ENCODE data around the gene ZNF554.
"Not testable (repeated sequence)": the region's sequence is repeated elsewhere in the genome, so short reads cannot be mapped to it uniquely, and the experiment has no call there.

ZNF554 gene

DNA sequence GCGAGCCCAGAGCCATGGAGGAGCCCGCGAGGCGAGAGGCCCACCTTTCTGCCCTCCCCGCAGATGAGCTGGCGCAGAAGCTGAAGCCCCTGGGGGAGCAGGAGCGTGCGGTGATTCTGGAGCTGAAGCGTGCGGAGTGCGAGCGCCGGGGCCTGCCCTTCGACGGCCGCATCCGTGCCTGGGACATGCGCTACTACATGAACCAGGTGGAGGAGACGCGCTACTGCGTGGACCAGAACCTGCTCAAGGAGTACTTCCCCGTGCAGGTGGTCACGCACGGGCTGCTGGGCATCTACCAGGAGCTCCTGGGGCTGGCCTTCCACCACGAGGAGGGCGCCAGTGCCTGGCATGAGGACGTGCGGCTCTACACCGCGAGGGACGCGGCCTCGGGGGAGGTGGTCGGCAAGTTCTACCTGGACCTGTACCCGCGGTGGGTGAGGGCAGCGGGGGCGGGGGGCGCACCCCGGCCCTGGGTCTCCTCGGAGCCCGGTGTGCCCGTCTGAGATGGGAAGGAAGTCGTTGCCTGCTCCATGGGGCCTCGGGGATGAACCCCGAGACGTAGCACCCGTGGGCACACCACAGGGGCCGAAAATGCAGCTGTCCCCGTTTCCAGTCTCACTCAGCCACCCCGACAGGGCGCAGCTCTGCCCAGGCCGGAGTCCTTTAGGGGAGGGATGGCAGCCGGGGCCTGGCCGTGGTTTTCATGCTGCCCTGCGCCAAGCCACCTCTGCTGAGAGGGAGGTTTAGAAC, 12.1 kb upstream of the ZNF554 start:
- no peak for DNase-seq (ENCODE audit: low read depth, low spot score)

DNA sequence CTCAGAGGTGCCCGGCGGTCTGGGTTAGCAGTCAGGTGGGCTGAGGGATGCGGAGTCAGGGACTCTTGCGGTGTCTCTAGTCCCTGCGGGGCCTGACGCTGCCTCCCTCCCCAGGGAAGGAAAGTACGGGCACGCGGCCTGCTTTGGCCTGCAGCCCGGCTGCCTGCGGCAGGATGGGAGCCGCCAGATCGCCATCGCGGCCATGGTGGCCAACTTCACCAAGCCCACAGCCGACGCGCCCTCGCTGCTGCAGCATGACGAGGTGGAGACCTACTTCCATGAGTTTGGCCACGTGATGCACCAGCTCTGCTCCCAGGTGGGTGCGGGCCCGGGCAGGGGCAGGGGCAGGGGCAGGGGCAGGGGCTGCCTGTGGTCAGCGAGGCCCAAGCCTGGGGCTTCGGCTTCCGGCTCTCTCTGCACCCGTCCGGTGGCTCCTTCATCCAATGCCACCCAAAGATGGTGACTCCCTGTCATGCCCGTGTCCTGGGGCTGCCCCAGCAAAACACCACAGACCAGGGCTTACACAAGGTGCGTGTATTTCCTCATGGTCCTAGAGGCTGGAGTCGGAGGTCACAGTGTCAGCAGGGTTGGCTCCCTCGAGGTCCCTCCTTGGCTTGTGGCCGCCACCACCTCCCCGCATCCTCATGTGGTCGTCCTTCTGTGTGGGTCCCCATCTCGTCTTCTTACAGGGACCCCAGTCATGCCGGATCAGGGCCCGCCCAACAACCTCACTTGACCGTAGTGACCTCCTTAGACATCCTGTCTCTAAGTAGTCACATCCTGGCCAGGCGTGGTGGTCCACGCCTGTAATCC, 11.3 kb upstream of the ZNF554 start:
- DNase-seq (ENCODE audit: low read depth, low spot score): no peak

DNA sequence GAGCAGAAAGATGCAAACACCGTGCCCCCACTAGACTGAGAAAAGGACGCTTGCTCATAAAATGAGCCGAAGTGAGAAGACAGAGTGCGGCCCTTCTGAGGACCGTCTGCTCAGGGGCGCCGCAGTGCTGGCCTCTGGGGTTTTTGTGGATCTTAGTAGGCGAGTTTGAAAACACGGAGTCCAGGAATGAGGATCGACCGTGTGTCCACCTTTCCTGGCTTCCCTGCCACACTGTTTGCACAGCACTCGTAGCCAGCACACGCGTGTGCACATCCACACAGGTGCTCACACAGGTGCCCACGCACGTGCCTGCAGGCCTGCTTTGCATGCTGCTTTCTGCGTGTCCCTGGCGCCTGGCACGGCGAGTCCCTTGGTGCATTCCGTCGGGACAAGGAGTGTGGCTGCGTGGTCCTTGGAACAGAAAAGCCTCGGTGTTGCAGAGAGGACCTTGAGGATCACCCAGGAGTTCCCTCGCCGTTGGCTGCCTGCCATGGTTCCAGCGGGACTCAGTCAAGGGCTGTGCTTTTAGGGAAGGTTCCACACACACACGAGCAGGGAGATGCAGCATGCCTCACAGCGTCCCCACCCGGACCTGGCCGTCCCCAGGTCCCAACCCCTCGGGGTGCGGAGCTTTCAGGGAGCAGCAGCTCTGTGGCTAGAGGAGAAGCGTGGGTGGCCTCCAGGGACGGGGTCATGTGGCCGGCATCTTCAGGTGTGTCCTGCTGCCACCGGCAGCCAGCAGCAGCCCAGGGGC, 10.1 kb upstream of the ZNF554 start:
- DNase-seq (ENCODE audit: low read depth, low spot score): no peak

GRCh38 chr19:2810141-2811091, 9.3 kb upstream of the ZNF554 start:
- no peak for DNase-seq (ENCODE audit: low read depth, low spot score)

DNA sequence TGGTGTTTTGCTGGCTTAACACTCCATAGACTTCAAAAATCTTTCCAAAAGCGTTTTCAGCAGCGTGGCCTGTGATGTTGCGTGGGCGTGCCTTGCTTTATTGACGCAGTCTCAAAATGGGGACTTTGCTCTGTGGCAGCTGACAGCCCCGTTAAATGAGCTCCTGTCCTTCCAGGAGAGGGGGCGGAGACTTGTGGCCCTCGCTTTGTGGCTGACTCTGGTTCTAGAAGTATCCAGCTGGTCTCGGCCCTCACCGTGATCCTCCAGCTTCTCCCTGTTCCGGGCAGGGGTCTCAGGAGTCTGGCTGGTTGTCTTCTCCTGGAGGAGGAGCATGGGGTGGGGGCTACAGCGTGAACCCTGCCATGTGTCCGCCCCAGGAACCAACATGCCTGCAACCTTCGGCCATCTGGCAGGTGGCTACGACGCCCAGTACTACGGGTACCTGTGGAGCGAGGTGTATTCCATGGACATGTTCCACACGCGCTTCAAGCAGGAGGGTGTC, 8.4 kb upstream of the ZNF554 start:
- DNase-seq (ENCODE audit: low read depth, low spot score): no peak

DNA sequence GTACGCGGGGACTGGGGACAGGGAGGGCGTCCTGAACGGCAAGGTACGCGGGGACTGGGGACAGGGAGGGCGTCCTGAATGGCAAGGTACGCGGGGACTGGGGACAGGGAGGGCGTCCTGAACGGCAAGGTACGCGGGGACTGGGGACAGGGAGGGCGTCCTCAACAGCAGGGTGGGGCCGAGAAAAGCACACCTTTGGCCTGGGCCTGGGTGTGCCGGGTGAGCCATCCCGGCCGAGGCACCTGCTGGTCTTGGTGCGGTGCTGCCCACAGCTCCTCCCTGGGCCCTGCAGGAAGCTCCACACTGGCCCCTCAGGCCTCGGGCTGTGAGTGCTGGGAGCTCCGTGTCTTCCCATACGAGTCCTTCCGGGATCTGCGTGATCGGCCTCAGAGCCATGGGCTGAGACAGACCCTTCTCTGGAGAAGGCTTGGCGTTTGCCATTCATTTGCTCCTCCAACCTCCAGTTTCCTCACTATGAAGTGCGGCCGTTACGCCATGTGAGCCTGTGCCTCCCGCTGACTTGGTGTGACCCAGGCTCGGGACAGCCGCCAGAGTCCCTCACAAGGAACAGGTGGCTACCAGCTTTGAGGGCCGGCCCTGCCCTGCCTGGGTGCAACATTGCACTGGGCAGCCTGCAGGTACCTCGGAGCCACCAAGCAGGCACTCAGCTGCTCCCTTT, 7.8 kb upstream of the ZNF554 start:
- DNase-seq (ENCODE audit: low read depth, low spot score): no peak

- DNase-seq (ENCODE audit: low read depth, low spot score): no peak
Observed at GRCh38 chr19:2812414-2813234, 7.0 kb upstream of the ZNF554 start.

DNA sequence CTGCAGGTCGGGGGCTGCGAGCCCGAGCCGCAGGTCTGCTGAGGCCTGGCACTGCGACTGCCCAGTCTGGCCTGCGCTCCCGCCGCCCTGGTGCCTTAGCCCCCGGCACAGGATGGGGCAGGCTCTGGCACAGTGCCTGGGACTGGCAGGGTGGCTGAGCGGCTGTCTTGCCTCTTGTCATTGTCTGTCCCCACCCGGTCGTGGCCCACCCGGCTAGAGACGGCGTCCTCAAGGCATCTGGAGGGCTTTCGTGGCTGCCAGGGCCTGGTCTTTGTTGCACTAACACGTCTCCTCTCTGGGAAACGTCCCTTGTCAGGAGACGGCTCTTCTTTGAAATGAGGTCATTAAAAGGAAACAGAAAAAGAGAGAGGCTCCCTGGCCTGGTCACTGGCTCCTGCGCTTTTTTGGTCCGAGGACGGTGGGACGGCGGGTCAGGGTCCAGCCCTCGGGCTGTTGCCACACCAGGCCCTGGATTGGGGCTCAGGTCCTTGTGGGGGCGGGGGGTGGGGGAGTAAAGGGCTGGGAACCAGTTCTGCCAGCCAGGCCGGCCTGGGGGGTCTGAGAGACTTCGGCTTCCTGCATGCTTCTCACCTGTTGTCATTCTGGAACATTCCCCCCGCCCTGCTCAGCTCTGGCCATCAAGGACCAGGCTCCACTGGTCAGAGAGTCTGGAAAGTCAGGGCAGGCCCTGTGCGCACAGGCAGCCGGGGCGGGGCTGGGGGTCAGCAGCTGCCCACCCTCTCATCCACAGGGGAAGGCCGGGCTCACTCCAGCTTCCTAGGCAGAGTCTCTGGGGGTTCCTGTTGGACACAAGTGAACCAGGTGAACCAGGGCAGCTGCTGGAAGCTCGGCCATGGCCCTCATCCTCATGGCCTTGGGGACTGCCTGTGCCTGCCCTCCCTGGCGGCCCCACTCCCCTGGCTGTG, 6.2 kb upstream of the ZNF554 start:
- no peak for DNase-seq (ENCODE audit: low read depth, low spot score)

- DNase-seq (ENCODE audit: low read depth, low spot score): no peak
Observed at GRCh38 chr19:2814426-2814825, 5.2 kb upstream of the ZNF554 start.

DNA sequence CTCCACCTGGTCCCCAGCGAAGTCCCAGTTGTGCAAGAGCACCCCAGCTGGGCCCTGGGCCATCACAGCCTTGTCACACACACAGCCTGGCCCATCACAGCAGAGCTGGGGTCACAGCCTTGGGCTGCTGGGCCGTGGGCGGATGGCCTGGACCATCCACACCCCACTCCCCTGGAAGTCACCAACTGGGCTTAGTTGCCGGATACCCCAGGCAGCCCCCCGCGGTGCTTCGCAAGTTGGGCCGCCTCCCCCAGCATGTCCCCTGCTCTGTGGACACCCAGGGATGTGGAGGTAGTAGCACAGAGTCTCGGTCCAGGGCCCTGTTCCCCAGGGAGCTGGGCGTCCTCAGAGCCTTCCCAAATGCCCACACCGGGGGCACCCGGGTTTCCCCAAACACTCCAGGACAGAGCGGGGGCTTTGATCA, 4.5 kb upstream of the ZNF554 start:
- DNase-seq (ENCODE audit: low read depth, low spot score): no peak

DNA sequence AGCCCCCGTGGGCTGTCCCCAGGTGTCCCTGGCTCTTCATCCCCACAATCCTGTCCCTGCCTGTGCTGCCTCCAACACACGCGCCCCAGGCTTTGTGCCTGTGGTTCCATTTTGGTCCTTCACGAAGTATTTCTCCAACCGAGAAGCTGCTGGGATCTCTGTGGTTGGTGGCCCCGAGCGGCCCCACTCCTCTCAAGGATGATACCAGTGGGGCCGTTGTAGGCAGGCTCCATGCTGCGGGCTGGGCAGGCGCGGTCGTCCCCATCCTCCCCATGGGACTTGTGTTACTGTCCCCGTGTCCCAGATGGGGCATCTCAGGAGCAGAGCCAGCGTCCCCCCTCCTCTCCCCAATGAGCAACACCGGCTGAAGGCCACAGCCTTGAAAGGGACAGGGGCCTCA, 3.7 kb upstream of the ZNF554 start:
- DNase-seq (ENCODE audit: low read depth, low spot score): no peak

- DNase-seq (ENCODE audit: low read depth, low spot score): no peak
Observed at GRCh38 chr19:2816641-2817040, 3.0 kb upstream of the ZNF554 start.

DNA sequence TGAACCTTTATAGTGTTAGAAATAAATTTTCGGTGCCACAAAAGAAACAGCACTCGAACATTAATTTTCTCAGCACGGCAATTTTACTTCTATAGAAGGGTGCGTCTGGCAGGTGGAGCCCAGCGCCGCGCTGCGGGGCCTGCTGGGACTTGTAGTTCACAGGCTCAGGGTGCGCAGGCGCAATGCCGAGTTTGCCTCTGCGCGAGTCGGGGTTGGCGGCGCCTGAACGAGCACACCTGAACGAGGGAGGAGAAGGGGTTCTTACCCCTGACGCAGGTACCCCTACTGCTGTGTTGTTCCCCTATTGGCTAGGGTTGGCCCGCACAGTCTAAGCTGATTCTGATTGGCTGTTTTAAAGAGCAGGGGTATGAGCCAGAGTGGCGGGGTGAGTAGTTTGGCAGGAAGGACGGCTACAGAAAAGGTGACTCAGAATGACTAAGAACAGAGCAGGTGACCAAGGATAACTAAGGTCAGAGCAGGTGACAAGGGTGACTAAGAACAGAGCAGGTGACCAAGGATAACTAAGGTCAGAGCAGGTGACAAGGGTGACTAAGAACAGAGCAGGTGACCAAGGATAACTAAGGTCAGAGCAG, 2.3 kb upstream of the ZNF554 start:
- DNase-seq (ENCODE audit: low read depth, low spot score): not testable (repeated sequence)

DNA sequence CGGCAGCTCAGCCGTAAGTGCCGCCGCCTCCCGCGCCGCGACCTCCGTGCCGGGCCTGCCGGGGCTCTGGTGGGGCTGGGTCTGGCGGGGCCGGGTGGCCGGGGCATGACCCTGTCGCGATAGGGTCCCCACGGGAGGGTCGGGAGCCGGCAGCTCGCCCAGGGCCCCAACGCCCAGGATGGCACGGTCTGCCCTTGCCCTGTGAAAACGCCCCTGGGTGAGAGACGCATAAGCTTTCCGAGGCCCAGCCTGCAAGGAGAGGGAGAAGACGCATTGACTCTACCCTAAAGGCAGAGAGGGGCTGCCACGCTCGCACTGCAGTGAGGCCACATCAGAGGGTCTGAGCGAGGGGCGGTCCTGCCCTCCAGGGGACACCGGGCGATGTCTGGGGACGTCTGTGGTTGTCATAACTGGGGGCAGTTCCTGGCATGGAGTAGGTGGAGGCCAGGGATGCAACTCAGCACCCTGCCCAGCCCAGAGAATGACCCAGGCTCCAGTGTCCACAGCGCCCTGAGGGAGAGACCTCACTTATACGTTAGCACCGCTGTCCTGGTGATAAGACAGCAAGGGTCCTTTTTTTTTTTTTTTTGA, 539 bp downstream of the ZNF554 start:
- no peak for DNase-seq (ENCODE audit: low read depth, low spot score)

DNA sequence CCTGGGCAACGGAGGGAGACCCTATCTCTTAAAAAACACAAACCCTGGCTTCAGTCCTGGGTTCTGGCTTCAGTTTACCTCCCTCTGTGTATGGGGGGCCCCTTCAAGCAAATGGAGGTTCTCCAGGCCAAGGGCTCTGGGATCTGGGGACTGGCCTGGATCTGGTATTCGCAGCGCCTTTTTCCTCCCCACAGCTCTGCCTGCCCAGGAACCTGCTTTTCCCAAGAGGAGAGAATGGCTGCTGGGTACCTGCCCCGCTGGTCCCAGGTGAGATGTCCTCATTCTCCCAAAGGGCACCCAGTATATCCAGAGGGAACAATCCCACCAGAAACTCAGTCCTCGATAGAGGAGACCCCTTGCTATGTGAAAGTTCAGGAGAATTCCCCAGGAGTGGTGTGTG, 3.2 kb downstream of the ZNF554 start:
- no peak for DNase-seq (ENCODE audit: low read depth, low spot score)

DNA sequence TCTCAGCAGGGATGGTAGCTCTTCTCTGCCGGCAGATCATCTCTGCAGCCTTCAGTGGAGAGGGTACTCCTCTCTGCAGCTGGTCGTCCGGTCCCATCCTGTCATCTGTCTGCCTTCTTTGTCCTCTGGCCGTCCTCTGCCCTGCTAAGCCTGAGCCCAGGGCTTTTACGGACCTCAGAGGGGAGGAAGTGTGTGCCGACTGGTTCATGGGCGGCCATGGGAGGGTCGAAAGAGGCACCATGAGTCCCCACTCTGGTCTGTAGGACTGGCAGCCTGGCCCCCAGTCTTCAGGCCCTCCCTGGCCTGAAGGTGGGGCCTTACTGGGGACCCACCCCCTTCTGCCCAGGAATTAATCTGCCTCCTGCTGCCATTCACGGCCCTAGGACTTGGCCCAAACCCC, 4.0 kb downstream of the ZNF554 start:
- DNase-seq (ENCODE audit: low read depth, low spot score): no peak

DNA sequence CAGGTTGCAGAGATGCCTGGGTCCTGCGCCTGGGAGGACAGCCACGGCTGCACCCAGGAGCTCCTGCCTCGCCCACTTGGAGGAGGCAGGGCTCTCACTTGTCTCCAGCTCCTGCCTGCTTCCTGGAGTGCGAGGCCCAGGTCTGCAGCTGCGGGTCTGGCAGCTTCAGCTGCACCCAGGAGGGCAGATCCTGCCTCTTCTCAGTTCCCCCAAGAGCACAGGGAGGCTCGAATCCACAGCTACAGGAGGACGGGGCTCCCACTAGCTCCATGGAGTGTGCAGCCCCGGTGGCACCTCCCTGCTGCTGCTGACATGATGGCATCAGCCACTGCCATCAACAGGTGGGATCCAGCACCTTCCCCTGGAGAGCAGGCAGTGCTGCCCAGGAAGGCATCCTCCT, 4.5 kb downstream of the ZNF554 start:
- no peak for DNase-seq (ENCODE audit: low read depth, low spot score)

- DNase-seq (ENCODE audit: low read depth, low spot score): no peak
Observed at GRCh38 chr19:2827022-2827421, 7.4 kb downstream of the ZNF554 start.
